ENCODE data around the gene COL18A1.
A peak's percentile ranks its signal among the peaks of the same experiment; 100 is the strongest.

COL18A1 gene

DNA sequence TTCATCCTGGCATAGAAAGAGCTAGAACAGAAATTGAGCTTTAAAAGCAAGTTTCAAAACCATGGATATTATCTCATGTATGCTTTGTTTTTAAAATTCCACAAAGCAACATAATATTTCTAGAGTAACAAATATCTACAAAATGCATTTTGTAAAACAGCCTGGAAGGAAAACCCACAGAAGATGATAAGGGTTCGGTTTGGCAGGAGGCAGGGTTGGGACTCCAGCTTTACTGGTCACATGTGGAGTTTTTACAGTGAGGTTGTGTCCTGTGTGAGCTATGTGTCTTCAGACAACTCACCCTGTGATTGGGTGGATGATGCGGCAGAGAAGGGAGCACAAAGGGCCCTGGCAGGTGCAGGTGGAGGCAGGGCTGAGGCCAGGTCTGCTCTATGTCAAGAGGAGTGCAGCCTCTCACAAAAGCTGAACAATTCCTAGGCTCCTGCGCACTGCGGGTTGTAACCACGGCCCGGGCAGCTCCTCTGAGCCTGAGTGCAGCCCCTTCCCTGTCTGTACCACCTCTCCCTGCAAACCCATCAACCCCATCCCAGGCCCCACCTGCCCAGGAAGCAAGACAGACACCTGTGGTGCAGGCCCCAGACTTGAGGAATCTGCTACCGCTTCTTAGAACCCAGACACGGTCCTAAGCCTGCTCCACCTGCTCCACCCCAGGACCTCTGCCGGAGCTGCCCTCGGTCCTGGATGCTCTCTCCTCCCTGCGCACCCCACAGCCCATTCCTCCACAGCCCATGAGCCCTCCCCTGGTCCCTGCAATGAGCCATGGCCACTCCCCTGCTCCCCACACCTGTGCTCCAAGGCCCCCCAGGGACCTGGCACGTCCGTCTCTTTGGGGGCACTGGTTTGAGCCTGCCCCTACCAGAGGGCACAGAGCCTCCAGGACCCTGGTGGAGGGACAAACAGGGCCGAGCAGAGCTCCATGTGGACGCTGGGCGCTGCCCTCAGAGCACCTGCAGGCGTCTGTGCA lies 2.8 kb upstream of the COL18A1 start:
- TF ChIP-seq, protein P1, sequence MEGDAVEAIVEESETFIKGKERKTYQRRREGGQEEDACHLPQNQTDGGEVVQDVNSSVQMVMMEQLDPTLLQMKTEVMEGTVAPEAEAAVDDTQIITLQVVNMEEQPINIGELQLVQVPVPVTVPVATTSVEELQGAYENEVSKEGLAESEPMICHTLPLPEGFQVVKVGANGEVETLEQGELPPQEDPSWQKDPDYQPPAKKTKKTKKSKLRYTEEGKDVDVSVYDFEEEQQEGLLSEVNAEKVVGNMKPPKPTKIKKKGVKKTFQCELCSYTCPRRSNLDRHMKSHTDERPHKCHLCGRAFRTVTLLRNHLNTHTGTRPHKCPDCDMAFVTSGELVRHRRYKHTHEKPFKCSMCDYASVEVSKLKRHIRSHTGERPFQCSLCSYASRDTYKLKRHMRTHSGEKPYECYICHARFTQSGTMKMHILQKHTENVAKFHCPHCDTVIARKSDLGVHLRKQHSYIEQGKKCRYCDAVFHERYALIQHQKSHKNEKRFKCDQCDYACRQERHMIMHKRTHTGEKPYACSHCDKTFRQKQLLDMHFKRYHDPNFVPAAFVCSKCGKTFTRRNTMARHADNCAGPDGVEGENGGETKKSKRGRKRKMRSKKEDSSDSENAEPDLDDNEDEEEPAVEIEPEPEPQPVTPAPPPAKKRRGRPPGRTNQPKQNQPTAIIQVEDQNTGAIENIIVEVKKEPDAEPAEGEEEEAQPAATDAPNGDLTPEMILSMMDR (conservative IDR thresholded peaks at IDR 0.05; ENCODE audit: control insufficient read depth, insufficient read depth, low read depth, low read length) = no peak
- DNase-seq (ENCODE audit: low read depth) = no peak
- no peak overlapping the region for H3K4me3 ChIP-seq (ENCODE audit: control insufficient read depth, low read depth, low read length)

DNA sequence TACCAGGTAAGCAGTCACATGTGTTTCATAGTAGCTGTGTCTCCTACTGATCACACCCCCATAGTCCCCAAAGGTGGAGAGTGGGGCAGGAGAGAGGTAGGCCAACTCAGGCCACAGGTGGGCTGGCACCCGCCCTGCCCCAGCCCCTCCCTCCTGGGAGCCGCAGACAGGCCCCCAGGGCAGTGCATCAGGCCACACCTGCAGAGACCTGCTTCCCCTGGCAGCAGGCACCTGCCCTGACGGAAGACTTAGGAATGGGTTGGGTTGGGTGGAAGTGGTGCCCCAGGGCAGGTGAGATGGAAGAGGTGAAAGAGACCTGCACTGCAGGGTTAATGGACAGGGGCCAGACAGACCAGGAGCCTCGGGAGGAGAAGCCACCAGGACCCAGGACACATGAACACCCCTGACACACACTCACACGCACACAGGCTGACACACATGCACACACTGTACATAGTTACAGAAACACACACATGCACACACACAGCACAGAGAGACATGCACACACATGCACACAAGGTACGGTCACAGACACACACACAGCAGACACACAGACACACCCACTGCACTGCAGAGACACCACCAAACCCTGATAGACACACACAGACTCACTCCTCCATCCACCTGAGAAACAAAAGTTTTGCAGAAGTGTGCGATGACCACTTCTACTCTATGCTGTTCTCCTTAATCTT lies 1.7 kb upstream of the COL18A1 start:
- TF ChIP-seq, protein P1 (conservative IDR thresholded peaks at IDR 0.05; ENCODE audit: control insufficient read depth, insufficient read depth, low read depth, low read length) = no peak
- H3K4me3 ChIP-seq (ENCODE audit: control insufficient read depth, low read depth, low read length) = no peak overlapping the region
- no peak for DNase-seq (ENCODE audit: low read depth)

DNA sequence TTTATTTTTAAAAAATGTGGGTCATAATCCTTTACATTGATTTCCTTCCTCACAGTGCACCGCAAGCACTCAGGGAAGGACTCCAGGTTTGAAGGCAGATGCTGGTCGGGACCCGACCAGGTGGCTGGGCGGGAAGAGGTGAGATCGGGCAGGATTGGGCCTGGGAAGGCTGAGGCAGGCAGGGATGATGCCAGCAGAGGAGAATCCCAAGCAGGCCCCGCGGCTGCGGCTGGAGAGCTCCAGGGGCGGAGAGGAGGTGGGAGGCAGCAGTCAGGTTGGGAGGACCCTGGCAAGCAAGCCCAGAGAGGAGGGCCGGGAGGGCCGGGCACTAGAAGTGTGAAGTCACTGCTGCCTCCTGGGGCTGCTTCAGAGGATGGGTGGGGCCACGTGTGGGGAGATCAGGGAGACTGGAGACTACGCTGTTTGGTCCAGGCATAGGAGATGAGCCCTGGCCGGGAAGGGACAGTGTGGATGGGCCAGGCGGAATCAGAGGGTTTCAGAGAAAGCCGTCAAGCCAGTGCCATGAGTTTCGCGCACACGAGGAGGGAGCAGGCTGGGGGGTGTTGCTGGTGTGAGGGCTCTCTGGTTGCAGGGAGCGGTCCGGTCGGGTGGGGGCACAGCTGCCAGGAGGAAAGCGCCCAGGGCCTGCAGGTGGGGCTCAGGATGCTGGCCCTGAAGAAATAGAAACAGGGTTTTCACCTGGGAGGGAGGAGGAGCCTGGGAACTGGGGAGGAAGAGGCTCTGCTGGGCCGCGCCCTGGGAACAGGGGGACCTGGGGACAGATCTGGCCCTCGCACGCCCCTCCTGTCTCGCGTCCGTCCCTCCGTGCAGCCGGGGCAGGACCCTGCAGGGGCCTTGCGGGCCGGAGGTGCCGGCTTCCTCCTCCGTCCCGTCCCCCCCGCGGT lies 888 bp upstream of the COL18A1 start:
- DNase-seq (ENCODE audit: low read depth) = peak; percentile 58
- peak overlapping the region; percentile 36 for H3K4me3 ChIP-seq (ENCODE audit: control insufficient read depth, low read depth, low read length)
- TF ChIP-seq, protein P1 (conservative IDR thresholded peaks at IDR 0.05; ENCODE audit: control insufficient read depth, insufficient read depth, low read depth, low read length) = no peak

DNA sequence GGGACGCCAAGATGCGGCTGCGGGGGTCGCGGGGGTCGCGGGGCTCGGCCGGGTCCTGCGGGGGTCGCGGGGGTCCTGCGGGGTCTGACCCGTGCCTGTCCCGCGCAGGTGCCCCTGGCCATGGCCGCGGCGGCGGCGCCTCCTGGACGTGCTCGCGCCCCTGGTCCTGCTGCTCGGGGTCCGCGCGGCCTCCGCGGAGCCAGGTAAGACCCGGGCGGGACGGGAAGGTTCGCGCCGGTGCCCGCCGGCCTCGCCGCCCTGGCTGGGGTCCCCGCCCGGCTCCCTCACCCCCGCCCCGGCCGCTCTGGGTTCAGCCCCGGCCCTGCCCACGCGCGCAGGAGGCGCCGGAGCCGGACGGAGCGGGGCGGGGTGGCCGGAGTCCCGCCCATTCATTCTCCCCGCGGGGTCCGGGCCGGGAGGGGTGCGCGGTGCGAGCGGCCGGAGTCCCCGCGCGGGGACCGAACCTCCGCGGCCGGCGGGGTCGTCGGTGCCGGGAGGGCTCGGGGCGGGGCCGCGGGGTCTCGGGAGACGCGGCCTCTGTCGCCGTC lies 380 bp downstream of the COL18A1 start:
- TF ChIP-seq, protein P1 (conservative IDR thresholded peaks at IDR 0.05; ENCODE audit: control insufficient read depth, insufficient read depth, low read depth, low read length) = no peak
- H3K4me3 ChIP-seq (ENCODE audit: control insufficient read depth, low read depth, low read length) = peak overlapping the region; percentile 47
- peak; percentile 25 for DNase-seq (ENCODE audit: low read depth)

DNA sequence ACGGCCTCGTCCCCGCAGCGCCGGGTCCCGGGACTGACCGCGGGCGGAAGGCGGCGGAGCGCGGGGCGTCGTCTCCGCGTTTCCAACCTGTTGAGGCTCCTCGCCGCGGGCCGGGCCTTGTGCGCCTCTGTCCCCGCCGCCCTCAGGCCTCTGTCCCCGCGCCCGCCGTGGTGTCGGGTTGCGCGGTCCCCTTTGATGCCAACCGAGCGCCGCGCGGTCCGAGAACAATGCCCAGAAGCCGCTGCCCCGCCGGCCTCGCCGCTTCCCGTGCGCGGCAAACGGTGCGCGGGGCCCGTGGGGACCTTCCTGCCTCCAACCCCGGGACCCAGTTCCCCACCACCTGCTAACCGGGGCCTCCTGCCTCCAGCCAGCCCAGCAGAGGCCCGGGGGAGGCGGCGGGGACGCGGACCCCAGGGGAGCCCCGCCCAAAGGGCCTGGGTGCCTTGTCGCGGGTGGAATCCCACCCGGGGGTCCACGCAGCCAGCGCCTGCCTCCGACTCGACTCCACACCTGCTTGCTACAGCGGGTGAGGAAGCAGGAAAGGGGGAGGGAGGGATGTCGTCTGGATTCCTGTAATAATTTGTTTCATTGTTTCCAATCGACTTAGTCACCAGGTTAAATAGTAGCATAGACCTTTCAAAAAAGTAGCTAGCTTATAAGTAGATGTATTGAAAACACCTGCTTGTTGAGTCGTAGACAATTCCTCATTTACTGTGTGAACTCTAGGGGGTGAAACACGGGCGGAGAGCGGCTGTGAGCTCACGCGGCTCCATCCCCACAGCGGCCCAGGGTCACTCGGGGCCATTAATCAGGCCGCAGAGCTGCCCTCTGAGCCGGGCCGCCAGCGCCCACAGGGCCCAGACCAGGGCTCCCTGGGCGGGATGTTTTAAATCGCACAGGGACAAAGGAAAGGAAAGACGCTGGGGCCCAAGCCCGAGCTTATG lies 1.1 kb downstream of the COL18A1 start:
- peak overlapping the region; percentile 47 for H3K4me3 ChIP-seq (ENCODE audit: control insufficient read depth, low read depth, low read length)
- peak; percentile 45 for DNase-seq (ENCODE audit: low read depth)
- TF ChIP-seq, protein P1 (conservative IDR thresholded peaks at IDR 0.05; ENCODE audit: control insufficient read depth, insufficient read depth, low read depth, low read length) = no peak

Data from fibroblast of mammary gland (primary cell).